Spleen (tissue), 7 donors: ENCODE results near the gene CLHC1.

Experiments
- CTCF ChIP-seq, 11 experiments: fragments of 200-600 bp in 7 of 11; fragments of 450-650 bp in 4 of 11; sonication (generic) in 4 of 11; IDR thresholded peaks in 8 of 11; conservative IDR thresholded peaks in 3 of 11; 1 replicate in 7 of 11; 2 replicates in 4 of 11; pipeline versions ENCODE4 v1.4.0 to v1.8.0; 2016 to 2021; ENCODE audit warnings: antibody characterized with exemption in 11 of 11, inconsistent platforms in 4 of 11, mild to moderate bottlenecking in 1 of 11
- POLR2A ChIP-seq, 3 donors: fragments of 450-650 bp; IDR thresholded peaks; one replicate each; pipeline ENCODE4 v1.5.1; 2017; ENCODE audit warnings: antibody characterized with exemption in 3 of 3, mild to moderate bottlenecking in 1 of 3
- donor health status: DM: no; HTN: no; CAD: no; lungs with moderate emphysema.
- donor health status: DM: no; HTN: no; CAD: no.
- donor health status: DM: no; HTN: no; CAD: no.

DNA sequence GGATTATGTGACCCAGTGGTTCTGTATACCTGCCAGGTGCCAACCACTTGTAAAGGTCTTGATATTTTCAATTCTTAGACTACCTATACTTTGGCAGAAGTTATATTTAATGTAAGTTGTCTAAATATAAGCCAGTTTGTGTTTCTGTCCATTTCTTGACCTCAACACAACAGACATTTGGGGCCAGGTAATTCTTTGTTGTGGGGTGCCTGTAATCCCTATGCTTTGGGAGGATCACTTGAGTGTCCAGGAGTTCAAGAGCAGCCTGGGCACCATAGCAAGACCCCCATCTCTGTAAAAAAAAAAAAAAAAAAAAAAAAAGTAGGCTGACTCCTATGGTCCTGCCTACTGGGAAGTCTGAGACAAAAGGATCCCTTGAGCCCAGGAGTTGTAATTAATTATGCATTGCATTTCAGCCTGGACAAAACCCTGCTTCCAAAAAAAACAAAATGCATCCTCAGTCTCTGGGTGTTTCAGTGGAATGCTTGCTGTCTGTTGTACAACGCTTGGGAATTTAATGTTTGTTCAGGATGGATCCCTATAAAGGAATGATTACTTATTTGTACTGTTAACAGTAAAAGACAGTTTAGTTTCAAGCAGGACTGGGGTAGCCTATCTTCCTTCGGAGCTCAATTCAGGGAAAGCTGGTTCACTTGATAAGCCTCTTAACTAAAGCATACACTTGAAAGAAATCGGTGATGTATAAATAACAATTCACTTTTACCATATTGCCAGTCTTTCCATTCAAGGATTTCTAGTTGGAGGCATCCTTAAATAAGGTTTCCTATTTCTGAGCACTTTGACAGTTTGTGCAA lies 3.8 kb upstream of the CLHC1 start:
- no peak for TF ChIP-seq CTCF (IDR thresholded peaks at IDR 0.05 in 8 of 11, conservative IDR thresholded peaks at IDR 0.05 in 3 of 11)
- no peak for TF ChIP-seq POLR2A (IDR thresholded peaks at IDR 0.05)
